ENCODE data around the gene HDAC11. TPM values are rescaled to one million over a fixed set of nuclear protein-coding genes. Genes with fewer than 3 reads are reported as not detected.

Gene HDAC11
- total and polyA plus RNA-seq, 2 of the 4 experiments (the other 2 are of a cell fraction), result 9.1 to 11.4 TPM

DNA sequence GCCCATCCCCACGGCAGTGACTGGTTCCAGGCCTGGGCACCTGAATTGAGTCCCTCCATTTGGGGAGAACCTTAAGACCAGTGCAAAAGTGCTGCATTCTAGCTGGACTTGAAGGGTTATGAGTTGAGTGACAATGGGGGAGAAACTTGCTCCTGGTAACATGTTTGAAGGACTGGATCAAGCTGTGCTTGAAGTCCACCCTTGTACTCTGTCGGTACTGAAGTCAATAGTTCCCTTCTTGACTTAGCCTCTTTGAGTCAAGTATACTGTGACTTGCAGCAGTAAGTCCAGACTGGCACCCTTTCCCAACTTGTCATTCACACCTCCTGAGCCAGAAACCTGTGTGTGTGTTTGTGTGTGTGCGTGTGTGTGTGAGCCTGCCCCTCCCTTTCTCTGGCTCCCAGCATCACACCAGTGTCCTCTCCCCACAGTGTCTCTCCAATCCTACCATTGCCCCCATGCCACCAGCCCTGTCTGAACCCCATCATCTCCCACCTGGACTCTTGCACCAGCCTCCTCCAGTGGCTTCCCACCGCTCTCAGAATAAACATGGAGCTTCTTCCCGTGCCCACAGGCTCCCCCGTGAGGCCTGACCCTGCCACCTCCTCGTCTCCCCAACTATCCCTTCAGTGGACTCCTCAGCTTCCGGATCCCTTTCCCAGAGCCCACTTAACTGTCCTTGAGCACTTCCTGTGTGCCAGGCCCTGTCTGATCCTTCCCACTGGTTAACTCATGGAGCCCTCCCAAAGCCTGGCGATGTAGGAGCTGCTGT lies 58.6 kb downstream of the HDAC11 start:
- TF ChIP-seq CHD1 (IDR thresholded peaks at IDR 0.05; ENCODE audit: low read depth, low read length), result no peak
- TF ChIP-seq SMC3 (IDR thresholded peaks at IDR 0.05; ENCODE audit: low read depth, low read length), result no peak
- no peak for TF ChIP-seq POLR2A (IDR thresholded peaks at IDR 0.05; ENCODE audit: low read depth, low read length)
- Histone ChIP-seq H2BK20ac (ENCODE audit: low read depth, low read length) (peak overlapping the region; percentile 99), H3K27me3 (ENCODE audit: control insufficient read depth, insufficient read depth, low read length) (no peaks in the 10 kb centered on the region), H3K9me3 (ENCODE audit: control insufficient read depth, insufficient read depth, low read length) (0 out of 2 replicates have a peak, but pooled peaks cover 3% of the 10 kb centered on the region), H3K18ac (ENCODE audit: low read depth, low read length) (peak overlapping the region; percentile 91), H2BK5ac (ENCODE audit: low read depth, low read length, poor library complexity, severe bottlenecking) (peak overlapping the region; percentile 85), H2BK15ac (ENCODE audit: low read depth, low read length) (peak overlapping the region; percentile 91), H2AFZ (replicated peaks; ENCODE audit: low read length, poor library complexity) (peak overlapping the region; percentile 77), H3K4me2 (ENCODE audit: low read depth, low read length) (no peak overlapping the region), H4K91ac (ENCODE audit: insufficient read depth, low read depth, low read length) (peak overlapping the region; percentile 99), H3K9me1 (ENCODE audit: insufficient read depth, low read length) (peaks cover 20% of the 10 kb centered on the region), H3K79me1 (ENCODE audit: low read depth in 1 of 2, low read length in 2 of 2) (no peaks in the 10 kb centered on the region), H3K4ac (ENCODE audit: low read depth, low read length) (peak overlapping the region; percentile 98), H3K36me3 (ENCODE audit: control insufficient read depth, insufficient read depth, low read length) (no peaks in the 10 kb centered on the region), H3K14ac (replicated peaks; ENCODE audit: low read depth, low read length) (peak overlapping the region; percentile 83), H4K20me1 (ENCODE audit: insufficient read depth, low read length) (no peaks in the 10 kb centered on the region), H2BK120ac (ENCODE audit: low read depth, low read length) (peak overlapping the region; percentile 98), H3K9ac (ENCODE audit: low read depth, low read length) (peak overlapping the region; percentile 30; the same call in 1 of the 2 replicates), H3K4me1 (ENCODE audit: control insufficient read depth, insufficient read depth, low read length) (peaks cover 31% of the 10 kb centered on the region), H3K23ac (ENCODE audit: low read depth, low read length) (peak overlapping the region; percentile 96), H3K27ac (ENCODE audit: insufficient read depth, low read length) (peak overlapping the region; percentile 87), H4K5ac (ENCODE audit: low read depth, low read length) (peak overlapping the region; percentile 91), H4K8ac (ENCODE audit: low read depth in 2 of 2, low read length in 2 of 2) (peak overlapping the region; percentile 85 to 90), H2AK5ac (ENCODE audit: low read depth, low read length) (peak overlapping the region; percentile 100), H3K4me3 (ENCODE audit: insufficient read depth, low read depth, low read length) (no peak overlapping the region), H2AK9ac (replicated peaks; ENCODE audit: low read depth, low read length, poor library complexity) (peak overlapping the region; percentile 48), H3K56ac (ENCODE audit: extremely low read depth, insufficient read depth, low read length) (peak overlapping the region; percentile 80; the same call in 1 of the 2 replicates)
- intact Hi-C loops (cut with micrococcal nuclease), result no loop called here
- dilution Hi-C loops (cut with HindIII; ENCODE audit: low sequenced_read_pairs, unreplicated experiment), result no loop called here
- DNase-seq (no peak), ATAC-seq (ENCODE audit: low read depth) (no peak)
- no TSS peak for BruUV-seq (replicated peaks)
- CTCF ChIA-PET, result interaction anchor here (1.0 kb wide), 1 partner anchor 44 kb away, joined by 3 read pairs; no protein-coding TSS in a partner anchor
- POLR2A ChIA-PET (ENCODE audit: unreplicated experiment), result no interaction called here
- WGBS, 2 experiments (ENCODE audit: extremely low coverage in 2 of 2, insufficient read length in 1 of 2), result 71% methylated on average over 4 of the region's 9 CpGs; no CpG with 5 or more reads in 1 of the 2 experiments
- in situ Hi-C loops (cut with MboI; ENCODE audit: low sequenced_read_pairs), result no loop called here

Measured in IMR-90 (cell line).